GM21515 (cell line): Measurements from ENCODE around the gene THSD7B.
A peak's percentile ranks its signal among the peaks of the same experiment; 100 is the strongest.

Source experiments
- ATAC-seq: cut with Tn5 transposase; IDR thresholded peaks from one replicate; pipeline ENCODE4 v1.9.1; 2021; ENCODE audit not compliant: unreplicated experiment

The THSD7B gene

DNA sequence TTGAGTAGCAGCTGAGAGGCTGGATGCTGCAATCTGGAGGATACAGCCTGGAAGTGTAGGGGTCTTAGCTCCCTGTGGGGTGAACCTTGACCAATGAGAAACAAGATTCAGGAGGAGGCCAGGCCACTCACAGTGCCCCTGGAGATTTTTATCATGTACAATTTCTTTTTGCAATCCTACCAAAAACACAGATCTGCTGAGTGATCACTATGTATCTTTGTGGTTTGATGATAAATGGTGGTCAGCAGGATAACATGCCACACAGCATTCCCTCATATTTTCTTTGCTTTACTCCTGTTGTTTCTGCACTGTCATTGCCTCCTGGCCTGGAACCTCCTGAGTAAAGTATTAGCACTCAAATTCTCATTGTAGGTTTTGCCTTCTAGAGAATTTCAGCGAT lies 357.9 kb downstream of the THSD7B start:
- no peak for ATAC-seq

DNA sequence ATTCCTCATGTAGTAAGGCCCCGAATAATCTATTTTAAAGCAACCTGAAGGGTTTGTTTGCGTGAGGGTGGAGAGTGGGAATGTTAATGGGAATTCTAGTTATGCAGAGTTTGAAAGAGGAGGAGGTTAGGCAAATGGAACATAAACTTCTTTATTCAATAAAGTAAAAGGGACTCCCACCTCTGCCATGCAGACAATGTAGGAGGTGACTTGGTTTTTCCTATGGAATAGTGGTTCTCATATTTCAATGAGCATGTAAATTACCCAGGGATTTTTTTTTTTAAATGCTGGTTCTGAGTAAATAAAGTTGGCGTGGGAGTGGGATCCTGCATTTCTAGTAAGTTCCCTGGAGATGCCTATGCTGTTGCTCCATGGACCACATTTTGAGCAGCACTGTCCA lies 367.9 kb downstream of the THSD7B start:
- no peak for ATAC-seq

DNA sequence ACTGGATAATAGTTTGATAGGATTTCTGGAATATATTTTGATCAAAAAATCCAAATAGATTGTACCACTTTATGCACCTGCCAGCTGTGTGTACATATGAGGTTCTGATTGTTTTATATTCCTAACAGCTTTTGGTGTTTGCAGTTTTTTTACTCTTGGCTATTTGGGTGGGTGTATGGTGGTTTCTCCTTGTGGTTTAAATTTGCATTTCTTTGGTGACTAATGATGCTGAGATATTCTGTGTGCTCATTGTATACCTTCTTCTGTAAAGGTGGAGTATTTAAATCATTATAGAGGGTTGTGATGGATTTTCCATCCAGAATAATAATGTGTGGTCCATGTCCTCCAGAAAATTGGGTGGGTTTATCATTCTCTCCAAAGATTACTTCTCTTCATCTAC lies 372.9 kb downstream of the THSD7B start:
- ATAC-seq, result no peak

GRCh38 chr2:137151731-137152130 lies 386.4 kb downstream of the THSD7B start:
- no peak for ATAC-seq

DNA sequence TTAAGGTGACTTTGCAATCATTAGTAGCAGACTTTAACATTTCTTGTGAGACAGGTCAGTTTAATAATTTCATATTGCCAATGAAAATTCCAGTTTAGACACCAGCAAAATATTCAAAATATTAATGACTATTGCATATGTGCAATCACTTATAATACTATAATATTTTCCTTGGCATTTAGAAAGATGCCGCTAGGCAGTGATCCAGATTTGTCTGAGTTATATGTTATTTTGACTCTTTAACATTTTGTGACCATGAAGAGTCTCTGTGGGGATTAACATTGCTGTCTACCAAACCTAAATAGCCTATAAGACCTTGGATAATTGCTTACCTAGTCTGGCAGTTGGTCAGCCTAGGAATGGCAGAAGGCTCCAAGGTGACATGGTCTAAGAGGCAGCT lies 389.6 kb downstream of the THSD7B start:
- no peak for ATAC-seq

DNA sequence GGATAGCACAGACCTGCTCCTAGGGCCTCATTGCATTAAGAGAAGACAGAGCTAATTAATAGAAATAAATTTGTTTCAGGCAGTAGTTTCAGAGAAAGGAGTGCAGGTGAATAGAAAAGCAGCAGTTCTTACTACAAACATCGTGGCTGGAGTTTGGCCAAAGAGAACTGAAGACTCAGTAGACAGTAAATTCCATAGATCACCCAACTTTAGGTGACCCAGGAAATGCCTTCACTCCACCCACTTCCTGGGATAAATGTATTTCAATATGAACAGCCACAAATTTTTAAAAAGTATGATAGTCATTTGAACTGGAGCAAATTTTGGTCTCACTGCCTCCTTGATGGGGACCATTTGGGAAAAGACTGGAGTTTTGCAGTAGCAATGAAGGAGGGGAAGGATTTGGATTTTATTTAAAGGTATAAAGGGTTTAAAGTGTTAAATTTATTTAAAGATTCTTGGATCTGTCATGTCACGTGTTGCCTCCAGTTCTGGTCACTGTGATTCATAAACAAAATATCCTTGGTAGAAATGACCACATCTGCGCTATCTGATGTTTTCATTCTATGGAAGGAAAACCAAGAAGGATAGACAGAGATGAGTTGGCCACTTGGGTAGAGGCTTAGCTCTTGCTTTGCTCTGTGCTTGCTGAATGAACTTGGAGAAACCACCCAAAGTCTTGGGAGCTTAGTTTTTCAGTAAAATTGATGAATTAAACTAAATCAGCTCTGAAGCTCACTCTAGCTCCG lies 390.2 kb downstream of the THSD7B start:
- ATAC-seq, result no peak

DNA sequence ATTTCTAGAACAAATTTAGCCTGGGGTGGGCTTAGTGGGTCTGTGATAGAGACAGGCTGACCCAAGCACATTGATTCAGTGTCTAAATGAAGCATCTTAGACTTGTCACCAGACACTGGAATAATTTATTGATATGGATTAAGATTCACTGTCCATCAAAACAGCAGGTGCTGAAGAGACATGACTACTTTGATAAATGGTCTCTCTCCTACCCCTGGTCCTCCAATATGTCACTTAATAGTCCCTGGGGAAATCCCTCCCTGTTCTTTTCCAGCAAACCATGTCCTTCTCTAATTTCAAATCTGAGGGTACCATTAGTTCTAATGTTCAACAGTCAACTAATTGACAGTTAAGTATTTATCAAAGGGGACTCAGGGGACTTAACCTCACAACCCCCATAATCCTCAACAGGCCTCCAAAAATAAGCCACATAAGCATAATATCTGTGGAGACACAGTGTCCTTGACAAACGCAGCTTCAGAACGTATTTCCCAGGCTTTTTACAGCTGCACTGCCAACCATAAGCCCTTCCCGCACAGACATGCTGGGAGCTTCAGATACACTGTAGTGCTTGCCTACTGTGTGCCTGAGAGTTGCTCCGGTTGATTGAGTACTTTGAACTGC lies 391.0 kb downstream of the THSD7B start:
- no peak for ATAC-seq

DNA sequence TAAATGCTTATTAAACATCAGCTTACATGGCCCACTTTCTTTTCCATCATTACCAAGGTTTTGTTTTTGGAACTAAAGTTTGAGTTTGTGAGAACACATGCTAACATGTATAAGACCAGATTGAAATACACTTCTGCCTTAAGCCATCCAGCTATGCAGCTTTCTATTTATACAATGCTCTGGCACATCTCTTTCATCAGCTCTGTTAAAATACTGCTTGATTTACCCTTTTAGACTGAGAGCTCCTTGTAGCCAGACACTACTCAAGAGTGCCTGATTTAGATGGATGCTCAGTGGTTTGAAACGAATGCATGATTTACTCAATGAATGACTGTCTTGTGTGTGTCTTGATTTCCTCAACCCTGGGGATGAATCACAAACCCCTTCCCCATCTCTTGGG lies 392.5 kb downstream of the THSD7B start:
- no peak for ATAC-seq

DNA sequence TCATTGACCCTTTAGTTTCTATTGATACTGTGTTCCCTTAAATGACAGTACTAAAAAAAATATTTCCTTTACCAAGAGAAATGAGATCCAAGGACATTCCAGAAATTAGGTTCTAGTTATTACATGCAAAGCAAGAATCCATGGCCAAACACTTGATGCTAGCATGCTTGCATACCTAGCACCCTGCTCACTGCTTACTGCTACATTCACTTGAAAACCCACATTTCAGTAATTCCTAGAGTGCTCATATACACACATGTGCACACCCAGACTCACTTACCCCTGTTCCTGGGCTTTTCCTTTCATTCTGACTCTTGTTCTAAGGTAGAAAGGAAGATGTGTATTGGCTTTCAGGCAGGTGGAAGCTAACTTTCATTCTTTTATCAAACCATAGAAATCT lies 395.9 kb downstream of the THSD7B start:
- ATAC-seq, result no peak

- no peak for ATAC-seq
Observed at GRCh38 chr2:137165968-137166367, 400.6 kb downstream of the THSD7B start.

DNA sequence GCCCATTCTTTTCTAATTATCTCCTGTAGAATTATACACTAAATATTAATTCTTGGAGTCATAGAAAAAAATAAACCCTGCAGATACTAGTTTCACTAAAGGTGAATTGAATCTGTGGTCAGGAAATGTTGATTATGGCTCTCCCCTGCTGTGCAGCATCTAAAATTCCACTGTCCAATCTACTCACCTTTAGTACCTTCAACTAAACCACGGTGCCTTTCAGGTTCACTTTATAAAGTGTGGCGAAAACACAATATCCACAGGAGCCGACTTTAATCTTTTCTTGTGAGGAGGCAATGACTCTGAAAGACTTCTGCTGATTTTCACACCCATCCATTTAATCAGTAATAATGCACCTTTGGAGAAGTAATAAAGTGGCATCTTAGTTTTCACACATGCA lies 402.3 kb downstream of the THSD7B start:
- no peak for ATAC-seq

DNA sequence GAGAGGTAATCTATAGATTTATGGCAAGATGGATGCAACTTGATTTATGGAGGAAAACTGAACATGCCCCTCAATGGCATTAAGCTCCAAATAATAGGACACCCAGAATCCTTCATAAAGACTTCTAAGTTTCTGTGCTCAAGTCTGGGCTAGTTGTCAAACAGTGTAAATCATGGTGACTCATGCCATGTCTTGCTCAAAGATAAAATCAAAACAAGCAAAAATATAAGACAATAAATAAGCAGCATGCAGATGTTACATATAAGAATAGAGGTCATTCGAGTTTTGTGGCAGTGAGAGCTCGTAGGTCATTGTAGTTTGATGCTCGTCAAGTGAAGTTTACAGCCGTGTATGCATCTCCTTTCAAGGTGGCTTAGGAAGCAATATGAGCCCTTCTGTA lies 403.2 kb downstream of the THSD7B start:
- no peak for ATAC-seq

GRCh38 chr2:137172162-137172561 lies 406.8 kb downstream of the THSD7B start:
- no peak for ATAC-seq

DNA sequence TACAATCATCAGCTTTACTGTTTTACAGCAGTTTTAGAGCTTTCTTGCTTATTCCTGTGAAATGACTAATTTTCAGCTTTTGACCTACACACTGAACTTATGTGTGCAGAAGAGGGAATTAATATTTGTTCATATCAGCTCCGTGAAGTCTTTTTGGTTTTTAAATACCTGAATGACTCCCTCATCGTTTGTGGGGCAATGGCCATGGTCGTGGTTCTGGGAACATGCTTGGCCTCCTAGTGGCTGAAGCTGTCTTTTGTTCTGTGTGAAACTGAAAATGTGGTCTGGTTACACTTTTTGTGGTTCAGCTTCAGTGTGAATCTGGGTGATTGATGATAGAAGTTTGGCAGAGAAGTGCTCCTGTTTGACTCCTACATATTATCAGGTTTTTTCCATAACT lies 408.1 kb downstream of the THSD7B start:
- ATAC-seq, result peak; percentile 90

DNA sequence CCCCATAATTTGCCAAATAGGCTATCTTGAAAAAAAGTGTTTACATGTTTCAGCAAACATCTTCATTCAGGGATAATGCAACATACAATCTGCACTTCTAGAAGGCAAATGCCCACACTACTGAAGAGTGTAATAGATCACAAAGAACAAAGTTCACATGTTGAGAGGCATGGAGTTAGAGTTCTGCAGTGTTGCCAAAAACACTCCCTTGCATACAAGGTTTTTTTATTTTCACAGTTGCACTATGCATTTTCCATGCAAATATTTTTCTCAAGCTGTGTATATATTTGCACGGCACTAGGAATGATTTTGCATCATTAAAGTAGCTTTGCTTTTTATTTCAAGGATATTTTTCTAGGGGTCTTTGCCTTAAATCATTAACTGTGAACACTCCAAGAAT lies 409.9 kb downstream of the THSD7B start:
- ATAC-seq, result no peak

DNA sequence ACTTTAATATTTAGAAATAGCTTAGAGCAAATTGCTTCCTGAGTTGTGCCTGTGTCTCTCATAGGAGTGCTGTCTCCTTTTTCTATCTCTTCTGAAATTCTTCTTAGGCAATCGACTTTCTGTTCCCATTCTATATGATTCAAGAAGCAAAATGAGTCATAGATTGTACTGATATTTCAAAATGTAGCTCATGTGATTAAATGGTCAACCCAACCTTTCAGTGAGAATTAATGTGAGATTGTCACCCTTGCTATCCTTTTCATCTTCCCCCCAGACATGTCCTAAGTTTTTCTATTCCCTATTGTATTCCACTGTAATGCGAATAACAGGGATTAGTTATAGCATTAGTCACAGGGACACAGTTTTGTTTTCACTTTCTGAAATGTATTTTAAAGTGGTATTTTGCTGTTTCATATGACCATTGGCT lies 413.6 kb downstream of the THSD7B start:
- no peak for ATAC-seq

DNA sequence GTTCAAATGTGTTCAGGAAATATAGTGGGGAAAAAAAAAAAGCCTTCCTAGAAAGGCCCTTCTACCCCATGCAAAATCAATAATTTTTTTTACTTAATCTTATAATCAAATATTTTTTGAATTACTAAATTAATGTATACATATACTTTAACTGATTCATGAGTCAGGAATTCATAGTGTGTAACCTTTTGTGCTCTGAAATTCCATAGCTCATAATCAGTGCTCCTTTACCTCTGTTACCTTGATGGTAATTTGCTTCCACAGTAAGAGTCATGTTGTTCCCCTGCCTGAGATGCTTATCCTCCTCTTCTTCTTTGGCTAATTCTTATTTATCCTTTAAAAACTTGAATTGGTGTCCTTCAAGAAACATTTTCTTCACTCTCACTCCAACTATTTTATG lies 414.2 kb downstream of the THSD7B start:
- no peak for ATAC-seq

DNA sequence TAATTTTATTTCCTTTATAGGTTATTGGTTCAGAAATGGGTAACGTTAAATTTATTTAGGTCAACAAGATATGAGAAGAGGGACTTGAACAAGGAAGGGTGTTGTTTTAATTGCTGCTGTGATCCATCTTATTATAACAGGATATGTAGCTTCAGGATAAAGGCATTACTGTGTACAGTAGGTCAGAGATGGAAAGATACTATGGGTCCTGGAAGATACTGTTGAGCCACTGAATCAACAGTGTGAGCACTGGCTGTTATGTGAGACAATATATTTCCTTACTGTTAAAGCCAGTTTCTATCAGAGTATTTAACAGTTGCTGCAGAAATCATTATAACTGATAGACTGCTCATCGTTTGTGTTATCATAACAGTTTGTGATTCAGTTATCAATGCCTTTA lies 414.7 kb downstream of the THSD7B start:
- ATAC-seq, result no peak

GRCh38 chr2:137181370-137181769 lies 416.0 kb downstream of the THSD7B start:
- no peak for ATAC-seq

DNA sequence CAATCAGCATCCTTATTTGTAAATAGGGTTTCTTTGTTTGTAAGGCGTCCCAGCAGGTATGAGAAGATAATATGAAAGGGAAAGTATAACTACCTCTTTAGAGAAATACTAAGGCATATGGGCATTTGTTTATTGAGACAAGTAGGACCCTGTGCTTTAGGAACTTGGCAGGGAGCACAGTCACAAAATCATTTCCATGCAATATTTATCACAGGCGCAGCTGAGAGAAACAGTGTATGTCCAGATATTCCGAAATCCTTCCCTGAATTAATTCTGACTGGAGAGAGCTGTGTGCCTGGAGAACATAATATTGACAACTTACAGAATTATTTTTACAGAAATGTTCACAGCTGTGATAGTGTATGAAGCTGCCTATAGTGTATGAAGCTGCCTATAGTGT lies 416.7 kb downstream of the THSD7B start:
- ATAC-seq, result no peak

GRCh38 chr2:137183206-137183898 lies 418.0 kb downstream of the THSD7B start:
- no peak for ATAC-seq

DNA sequence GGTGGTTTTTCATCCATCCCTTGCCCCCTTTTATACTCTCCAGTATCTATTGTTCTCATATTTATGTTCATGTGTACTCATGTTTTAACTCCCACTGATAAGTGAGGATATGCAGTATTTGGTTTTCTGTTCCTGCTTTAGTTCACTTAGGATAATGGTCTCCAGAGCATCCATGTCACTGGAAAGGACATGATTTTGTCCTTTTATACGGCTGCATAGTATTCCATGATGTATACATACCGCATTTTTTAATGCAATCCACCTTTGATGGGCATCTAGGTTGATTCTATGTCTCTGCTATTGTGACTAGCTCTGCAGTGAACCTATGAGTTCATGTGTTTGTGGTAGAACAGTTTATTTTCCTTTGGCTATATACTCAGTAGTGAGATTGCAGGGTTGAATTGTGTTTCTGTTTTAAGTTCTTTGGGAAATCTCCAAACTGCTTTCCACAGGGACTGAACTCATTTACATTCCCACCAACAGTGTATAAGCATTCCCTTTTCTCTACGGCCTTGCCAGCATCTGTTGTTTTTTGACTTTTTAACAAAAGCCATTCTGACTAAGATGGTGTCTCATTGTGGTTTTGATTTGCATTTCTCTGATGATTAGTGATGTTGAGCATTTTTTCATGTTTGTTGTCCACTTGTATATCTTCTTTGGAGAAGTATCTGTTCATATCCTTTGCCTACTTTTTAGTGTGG lies 420.2 kb downstream of the THSD7B start:
- no peak for ATAC-seq
